Body of pancreas (tissue), 4 donors: ENCODE measurements around the gene GAST.

Experiments
- POLR2A ChIP-seq, 3 donors: fragments of 450-650 bp; IDR thresholded peaks; one replicate each; pipeline ENCODE4 v1.6.1; 2016; ENCODE audit warnings: antibody characterized with exemption in 3 of 3, mild to moderate bottlenecking in 2 of 3
- TF ChIP-seq, protein P1 (sequence below), 7 experiments: fragments of 450-650 bp in 4 of 7; fragments of 200-600 bp in 3 of 7; sonication (generic) in 3 of 7; IDR thresholded peaks; one replicate each; pipeline ENCODE4 v1.5.1; 2016 to 2019; ENCODE audit warnings: antibody characterized with exemption in 7 of 7

DNA sequence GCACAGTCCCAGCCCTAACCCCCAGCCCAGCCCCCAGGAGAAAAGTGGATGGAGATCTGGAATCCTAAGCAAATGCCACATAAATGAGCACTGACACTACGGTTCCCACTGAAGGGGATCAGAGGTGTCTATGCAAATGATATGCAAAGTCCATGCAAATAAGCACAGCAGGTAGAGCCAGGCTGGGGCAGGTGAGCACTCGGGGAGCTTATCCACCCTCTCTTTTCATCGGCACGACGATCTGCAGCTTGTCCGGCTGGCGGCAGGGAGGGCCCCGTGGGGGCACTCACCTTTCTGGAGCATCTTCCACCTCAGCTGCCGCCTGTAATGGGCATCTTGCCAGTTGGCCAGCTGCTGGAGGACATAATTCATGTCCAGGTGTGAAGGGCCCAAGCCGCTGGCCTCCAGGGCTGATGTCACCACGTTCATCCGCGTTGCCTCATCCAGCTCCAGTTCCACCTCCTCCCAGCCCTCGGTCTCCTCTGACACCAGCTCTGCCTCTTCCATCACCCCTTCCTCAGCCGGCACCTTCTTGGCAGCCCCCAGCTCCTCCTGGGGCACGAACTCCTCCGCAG is 12.4 kb downstream of the GAST start:
- TF ChIP-seq, protein P1, sequence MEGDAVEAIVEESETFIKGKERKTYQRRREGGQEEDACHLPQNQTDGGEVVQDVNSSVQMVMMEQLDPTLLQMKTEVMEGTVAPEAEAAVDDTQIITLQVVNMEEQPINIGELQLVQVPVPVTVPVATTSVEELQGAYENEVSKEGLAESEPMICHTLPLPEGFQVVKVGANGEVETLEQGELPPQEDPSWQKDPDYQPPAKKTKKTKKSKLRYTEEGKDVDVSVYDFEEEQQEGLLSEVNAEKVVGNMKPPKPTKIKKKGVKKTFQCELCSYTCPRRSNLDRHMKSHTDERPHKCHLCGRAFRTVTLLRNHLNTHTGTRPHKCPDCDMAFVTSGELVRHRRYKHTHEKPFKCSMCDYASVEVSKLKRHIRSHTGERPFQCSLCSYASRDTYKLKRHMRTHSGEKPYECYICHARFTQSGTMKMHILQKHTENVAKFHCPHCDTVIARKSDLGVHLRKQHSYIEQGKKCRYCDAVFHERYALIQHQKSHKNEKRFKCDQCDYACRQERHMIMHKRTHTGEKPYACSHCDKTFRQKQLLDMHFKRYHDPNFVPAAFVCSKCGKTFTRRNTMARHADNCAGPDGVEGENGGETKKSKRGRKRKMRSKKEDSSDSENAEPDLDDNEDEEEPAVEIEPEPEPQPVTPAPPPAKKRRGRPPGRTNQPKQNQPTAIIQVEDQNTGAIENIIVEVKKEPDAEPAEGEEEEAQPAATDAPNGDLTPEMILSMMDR (IDR thresholded peaks at IDR 0.05): no peak
- TF ChIP-seq POLR2A (IDR thresholded peaks at IDR 0.05): no peak
